ENCODE data around the gene PISD.
A peak's percentile ranks its signal among the peaks of the same experiment; 100 is the strongest.
"Not testable (repeated sequence)": the region's sequence is repeated elsewhere in the genome, so short reads cannot be mapped to it uniquely, and the experiment has no call there.

PISD gene

DNA sequence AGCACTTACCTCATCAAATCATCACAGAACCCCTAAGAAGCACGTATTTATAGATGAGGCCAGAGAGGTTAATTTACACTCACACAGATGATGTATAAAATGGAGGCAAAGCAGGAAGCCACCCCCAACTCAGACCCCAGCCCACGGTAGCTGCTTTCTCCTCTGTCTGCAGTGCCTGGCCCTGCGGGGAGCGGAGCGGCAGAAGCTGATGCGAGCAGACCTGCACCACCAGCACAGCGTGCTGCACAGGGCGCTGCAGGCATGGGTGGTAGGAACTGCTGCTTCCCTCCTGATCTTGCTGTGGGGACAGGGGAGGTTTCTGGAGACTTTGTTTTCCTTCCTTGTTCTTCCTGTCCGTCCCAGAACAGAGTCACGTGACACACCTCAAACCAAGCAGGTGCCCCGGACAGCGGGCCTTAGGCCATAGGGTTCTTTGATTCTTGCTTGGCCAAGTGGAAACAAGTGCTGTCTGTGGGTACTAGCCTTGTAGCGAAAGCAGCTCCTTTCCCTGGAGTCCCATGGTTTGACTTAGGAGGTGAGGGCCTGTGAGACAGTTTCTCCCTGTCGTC, 57.8 kb downstream of the PISD start:
- Histone ChIP-seq H3K9ac (ENCODE audit: low read length) (no peak overlapping the region), H3K36me3 (ENCODE audit: control insufficient read depth, insufficient read depth, low read length) (peaks cover 9% of the 10 kb centered on the region), H3K9me3 (ENCODE audit: control insufficient read depth, insufficient read depth, low read depth, low read length) (no peaks in the 10 kb centered on the region), H3K27me3 (ENCODE audit: control insufficient read depth, insufficient read depth, low read length) (no peaks in the 10 kb centered on the region), H3K4me1 (ENCODE audit: control insufficient read depth, insufficient read depth, low read length) (no peaks in the 10 kb centered on the region), H3K27ac (ENCODE audit: low read depth, low read length) (no peak overlapping the region), H3K4me3 (ENCODE audit: low read depth, low read length) (no peak overlapping the region)

DNA sequence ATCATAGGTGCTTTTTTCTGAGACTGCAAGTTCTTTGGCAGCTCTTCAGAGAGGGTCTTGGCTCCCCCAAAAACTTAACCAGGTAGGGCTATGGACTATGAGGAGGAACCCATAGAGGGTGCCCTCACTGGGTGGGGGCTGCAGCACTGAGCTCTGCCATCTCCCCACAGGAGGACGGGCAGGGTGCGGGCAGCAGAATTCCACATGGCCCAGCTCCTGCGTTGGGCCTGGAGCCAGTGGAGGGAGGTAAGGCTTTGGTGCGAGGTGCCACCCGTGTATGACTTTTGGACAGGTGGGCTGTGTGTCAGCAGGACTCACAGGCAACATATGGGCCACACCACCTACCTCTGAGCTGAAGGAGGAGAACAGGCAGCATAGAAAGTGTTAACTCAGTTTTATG, 58.4 kb downstream of the PISD start:
- no peaks in the 10 kb centered on the region for H3K4me1 ChIP-seq (ENCODE audit: control insufficient read depth, insufficient read depth, low read length)
- H3K36me3 ChIP-seq (ENCODE audit: control insufficient read depth, insufficient read depth, low read length), result peaks cover 9% of the 10 kb centered on the region
- H3K27me3 ChIP-seq (ENCODE audit: control insufficient read depth, insufficient read depth, low read length), result no peaks in the 10 kb centered on the region
- no peak overlapping the region for H3K4me3 ChIP-seq (ENCODE audit: low read depth, low read length)
- H3K9me3 ChIP-seq (ENCODE audit: control insufficient read depth, insufficient read depth, low read depth, low read length), result no peaks in the 10 kb centered on the region
- no peak overlapping the region for H3K9ac ChIP-seq (ENCODE audit: low read length)
- H3K27ac ChIP-seq (ENCODE audit: low read depth, low read length), result no peak overlapping the region

DNA sequence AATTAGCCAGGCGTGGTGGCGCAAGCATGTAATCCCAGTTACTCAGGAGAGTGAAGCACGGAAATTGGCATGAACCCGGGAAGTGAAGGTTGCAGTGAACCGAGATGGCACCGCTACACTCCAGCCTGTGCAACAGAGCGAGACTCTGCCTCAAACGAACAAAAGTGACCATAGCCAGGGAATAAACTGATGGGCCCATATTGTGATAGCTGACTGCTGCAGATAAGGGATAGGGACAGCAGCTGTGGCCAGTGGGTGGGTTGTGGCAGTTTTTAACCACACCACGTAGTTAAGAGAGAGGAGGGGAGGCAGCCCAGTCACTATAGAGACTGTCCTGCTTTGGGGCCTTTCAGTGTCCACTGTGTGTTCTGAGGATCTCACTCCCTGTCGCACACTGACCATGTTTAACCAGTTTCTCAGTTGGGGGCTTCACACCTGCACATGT, 58.9 kb downstream of the PISD start:
- Histone ChIP-seq H3K4me3 (ENCODE audit: low read depth, low read length) (no peak overlapping the region), H3K9me3 (ENCODE audit: control insufficient read depth, insufficient read depth, low read depth, low read length) (no peaks in the 10 kb centered on the region), H3K4me1 (ENCODE audit: control insufficient read depth, insufficient read depth, low read length) (no peaks in the 10 kb centered on the region), H3K27ac (ENCODE audit: low read depth, low read length) (no peak overlapping the region), H3K27me3 (ENCODE audit: control insufficient read depth, insufficient read depth, low read length) (no peaks in the 10 kb centered on the region), H3K36me3 (ENCODE audit: control insufficient read depth, insufficient read depth, low read length) (peaks cover 9% of the 10 kb centered on the region), H3K9ac (ENCODE audit: low read length) (no peak overlapping the region)

DNA sequence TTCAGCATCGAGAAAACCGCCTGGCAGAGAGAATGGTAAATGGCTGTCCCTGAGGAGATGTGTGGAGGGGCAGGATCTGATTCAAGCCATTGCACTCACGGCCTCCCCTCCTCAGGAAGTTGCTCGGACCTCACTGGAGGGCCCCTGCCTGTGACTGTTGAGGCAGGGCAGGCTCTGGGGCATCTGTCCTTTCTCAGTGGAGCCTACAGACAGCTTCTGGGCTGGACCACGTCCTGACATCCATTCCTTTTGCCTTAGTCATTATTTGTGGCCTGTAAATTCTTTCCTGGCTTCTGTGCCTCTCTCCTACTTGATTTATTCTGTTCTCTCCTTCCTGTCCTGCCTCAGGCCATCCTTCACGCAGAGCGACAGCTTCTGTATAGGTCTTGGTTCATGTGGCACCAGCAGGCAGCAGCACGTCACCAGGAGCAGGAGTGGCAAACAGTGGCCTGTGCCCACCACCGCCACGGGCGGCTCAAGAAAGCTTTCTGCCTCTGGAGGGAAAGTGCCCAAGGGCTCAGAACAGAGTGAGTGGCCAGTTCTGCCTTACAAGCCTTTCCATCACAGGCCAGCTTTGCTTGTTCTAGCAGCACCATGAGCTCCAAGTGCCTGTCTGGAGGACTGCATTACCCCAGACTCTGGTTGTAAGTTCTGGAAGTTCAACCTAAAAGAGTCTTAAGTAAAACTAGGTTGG, 59.6 kb downstream of the PISD start:
- no peaks in the 10 kb centered on the region for H3K4me1 ChIP-seq (ENCODE audit: control insufficient read depth, insufficient read depth, low read length)
- no peak overlapping the region for H3K9ac ChIP-seq (ENCODE audit: low read length)
- no peak overlapping the region for H3K4me3 ChIP-seq (ENCODE audit: low read depth, low read length)
- H3K27me3 ChIP-seq (ENCODE audit: control insufficient read depth, insufficient read depth, low read length), result no peaks in the 10 kb centered on the region
- no peaks in the 10 kb centered on the region for H3K9me3 ChIP-seq (ENCODE audit: control insufficient read depth, insufficient read depth, low read depth, low read length)
- H3K27ac ChIP-seq (ENCODE audit: low read depth, low read length), result peak overlapping the region; percentile 7; the same call in 1 of the 2 replicates
- peaks cover 9% of the 10 kb centered on the region for H3K36me3 ChIP-seq (ENCODE audit: control insufficient read depth, insufficient read depth, low read length)

DNA sequence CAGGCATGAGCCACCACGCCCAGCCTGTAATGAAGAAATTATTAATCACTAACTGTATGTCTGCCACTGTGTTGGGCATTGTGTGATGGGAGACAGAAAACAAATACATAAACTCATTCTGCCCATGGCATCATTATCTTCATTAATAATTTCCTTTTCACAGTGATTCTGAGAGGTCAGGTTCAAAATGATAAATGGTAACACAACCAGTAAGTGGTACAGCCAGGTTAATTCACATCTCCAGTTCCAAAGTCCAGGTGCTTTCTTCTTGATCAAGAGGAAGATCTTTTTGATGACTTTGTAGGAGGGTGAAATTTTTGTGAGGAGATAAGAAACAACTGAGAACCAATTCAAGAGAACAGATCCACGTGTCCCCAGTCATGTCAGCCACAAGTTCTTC, 66.7 kb downstream of the PISD start:
- H3K27ac ChIP-seq (ENCODE audit: low read depth, low read length), result no peak overlapping the region
- H3K36me3 ChIP-seq (ENCODE audit: control insufficient read depth, insufficient read depth, low read length), result no peaks in the 10 kb centered on the region
- no peaks in the 10 kb centered on the region for H3K4me1 ChIP-seq (ENCODE audit: control insufficient read depth, insufficient read depth, low read length)
- H3K4me3 ChIP-seq (ENCODE audit: low read depth, low read length), result no peak overlapping the region
- no peaks in the 10 kb centered on the region for H3K27me3 ChIP-seq (ENCODE audit: control insufficient read depth, insufficient read depth, low read length)
- H3K9me3 ChIP-seq (ENCODE audit: control insufficient read depth, insufficient read depth, low read depth, low read length), result 0 out of 2 replicates have a peak, but pooled peaks cover 4% of the 10 kb centered on the region
- H3K9ac ChIP-seq (ENCODE audit: low read length), result no peak overlapping the region

DNA sequence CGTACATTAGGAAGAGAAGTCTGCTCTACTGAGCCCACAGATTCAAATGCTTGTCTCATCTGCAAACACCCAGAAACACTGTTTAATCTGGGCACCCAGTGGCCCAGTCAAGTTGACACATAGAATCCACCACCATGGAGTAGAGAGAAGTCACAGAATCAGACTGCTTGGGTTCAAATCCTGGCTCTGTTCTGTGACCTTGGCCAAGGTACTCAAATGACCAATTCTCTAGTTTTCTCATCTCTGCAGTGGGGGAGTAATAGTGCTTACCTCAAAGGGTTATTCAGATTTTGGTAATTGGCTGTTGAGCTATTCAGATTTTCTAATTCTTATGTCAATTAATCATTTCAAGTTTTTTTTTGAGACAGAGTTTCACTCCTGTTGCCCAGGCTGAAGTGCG, 71.9 kb downstream of the PISD start:
- H3K9ac ChIP-seq (ENCODE audit: low read length); H3K4me3 ChIP-seq (ENCODE audit: low read depth, low read length); H3K9me3 ChIP-seq (ENCODE audit: control insufficient read depth, insufficient read depth, low read depth, low read length); H3K27me3 ChIP-seq (ENCODE audit: control insufficient read depth, insufficient read depth, low read length); H3K4me1 ChIP-seq (ENCODE audit: control insufficient read depth, insufficient read depth, low read length); H3K27ac ChIP-seq (ENCODE audit: low read depth, low read length): not testable (repeated sequence)
- H3K36me3 ChIP-seq (ENCODE audit: control insufficient read depth, insufficient read depth, low read length), result peaks cover 26% of the 10 kb centered on the region

DNA sequence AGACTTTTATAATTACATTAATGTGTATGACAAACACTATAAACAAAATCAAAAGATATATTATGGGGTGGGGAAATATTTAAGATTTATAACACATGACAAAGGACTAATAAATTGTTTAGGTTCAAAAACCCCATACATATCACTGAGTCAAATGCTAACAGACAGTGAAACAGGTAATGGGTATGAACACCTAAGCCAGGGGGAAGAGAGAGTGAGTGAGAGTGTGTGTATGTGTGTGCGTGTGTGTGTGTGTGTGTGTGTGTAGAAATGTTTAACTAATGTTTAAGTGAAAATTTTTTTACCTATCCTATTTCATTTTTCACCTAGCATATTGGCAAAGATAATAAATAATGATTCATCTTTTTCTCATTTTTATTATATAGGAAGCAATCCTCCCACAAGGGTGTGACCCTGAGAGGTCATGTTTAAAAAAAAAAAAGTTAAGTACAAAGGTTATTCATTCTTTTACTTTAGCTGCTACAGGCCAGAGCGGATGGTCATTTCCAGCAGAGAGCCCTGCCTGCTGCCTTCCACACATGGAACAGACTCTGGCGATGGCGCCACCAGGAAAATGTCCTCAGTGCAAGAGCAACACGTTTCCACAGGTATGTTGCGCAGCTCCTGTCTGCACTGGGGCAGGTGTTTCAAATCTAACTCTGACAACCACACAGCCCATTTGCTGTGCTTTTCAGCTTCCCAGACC, 72.9 kb downstream of the PISD start:
- no peaks in the 10 kb centered on the region for H3K27me3 ChIP-seq (ENCODE audit: control insufficient read depth, insufficient read depth, low read length)
- no peak overlapping the region for H3K4me3 ChIP-seq (ENCODE audit: low read depth, low read length)
- no peak overlapping the region for H3K27ac ChIP-seq (ENCODE audit: low read depth, low read length)
- H3K4me1 ChIP-seq (ENCODE audit: control insufficient read depth, insufficient read depth, low read length), result no peaks in the 10 kb centered on the region
- H3K9me3 ChIP-seq (ENCODE audit: control insufficient read depth, insufficient read depth, low read depth, low read length), result 0 out of 2 replicates have a peak, but pooled peaks cover 3% of the 10 kb centered on the region
- peaks cover 29% of the 10 kb centered on the region for H3K36me3 ChIP-seq (ENCODE audit: control insufficient read depth, insufficient read depth, low read length)
- no peak overlapping the region for H3K9ac ChIP-seq (ENCODE audit: low read length)

DNA sequence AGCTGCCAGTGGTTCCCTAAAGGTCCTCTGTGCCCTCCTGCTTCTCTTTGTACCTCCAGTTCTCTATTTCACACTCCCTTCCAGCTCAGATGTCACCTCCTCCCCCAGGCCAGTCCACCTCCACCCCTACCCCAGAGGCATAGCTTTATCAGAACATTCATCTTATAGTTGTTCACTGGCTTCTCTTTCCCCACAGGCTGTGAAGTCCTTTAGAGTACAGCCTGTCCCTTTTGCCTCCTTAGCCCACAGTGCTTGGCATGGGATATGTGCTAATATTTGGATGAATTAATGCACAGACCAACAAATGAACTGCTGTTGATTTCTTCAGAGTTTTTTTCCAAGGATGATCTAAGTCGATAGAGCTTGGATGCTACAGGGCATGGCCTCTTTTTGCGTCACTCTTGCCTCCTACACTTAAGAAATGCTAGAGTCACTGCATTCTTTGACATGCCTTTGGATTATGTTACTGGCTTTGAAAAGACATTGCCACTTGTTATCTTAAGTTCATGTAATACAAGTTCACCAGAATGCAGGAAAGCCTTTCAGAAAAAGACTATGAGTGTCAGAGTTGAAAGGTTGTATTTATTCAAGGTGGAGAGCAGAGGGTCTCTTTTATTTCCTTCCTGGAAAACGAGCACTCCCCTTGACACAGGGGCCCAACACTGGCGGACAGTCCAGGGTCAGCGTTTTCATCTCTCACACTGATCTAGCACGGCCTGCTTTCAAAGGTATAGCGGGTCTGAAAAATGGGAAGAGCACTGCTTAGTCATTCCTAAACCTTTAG, 75.7 kb downstream of the PISD start:
- Histone ChIP-seq H3K4me1 (ENCODE audit: control insufficient read depth, insufficient read depth, low read length) (no peaks in the 10 kb centered on the region), H3K27me3 (ENCODE audit: control insufficient read depth, insufficient read depth, low read length) (no peaks in the 10 kb centered on the region), H3K4me3 (ENCODE audit: low read depth, low read length) (no peak overlapping the region), H3K9ac (ENCODE audit: low read length) (no peak overlapping the region), H3K27ac (ENCODE audit: low read depth, low read length) (no peak overlapping the region), H3K9me3 (ENCODE audit: control insufficient read depth, insufficient read depth, low read depth, low read length) (no peaks in the 10 kb centered on the region), H3K36me3 (ENCODE audit: control insufficient read depth, insufficient read depth, low read length) (peaks cover 29% of the 10 kb centered on the region)

DNA sequence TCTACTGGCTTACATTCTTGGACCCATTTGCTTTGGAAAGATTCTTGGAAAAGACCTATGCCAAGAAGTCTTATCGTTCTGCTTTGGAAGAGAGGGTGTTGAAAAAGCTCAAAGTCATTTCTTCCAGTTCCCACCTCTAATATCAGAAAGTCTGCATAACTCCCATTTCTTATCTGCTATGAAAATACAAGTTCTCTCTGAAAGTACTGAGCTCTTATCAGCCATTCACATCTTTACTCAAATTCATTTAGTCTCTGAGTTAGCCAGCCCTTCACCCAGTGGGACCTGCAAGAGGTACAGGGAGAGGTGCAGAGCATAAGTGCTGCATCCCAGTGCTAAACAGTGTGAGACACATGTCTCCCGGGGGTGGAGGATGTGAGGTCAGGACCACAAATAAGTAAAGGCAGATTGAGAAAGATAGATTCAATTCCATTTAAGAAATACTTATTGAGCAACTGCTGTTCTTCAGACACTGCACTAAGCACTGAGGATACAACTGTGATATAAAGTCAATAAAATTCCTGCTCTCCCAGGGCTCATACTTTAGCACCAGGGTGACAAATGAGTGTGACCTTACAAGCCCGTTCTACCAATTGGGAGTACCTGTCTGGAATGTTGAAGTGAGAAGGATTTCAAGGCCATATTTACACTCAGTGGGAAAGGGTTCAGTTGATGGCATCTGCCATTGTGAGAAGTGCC, 76.7 kb downstream of the PISD start:
- H3K27me3 ChIP-seq (ENCODE audit: control insufficient read depth, insufficient read depth, low read length), result no peaks in the 10 kb centered on the region
- H3K4me3 ChIP-seq (ENCODE audit: low read depth, low read length), result no peak overlapping the region
- H3K9ac ChIP-seq (ENCODE audit: low read length), result no peak overlapping the region
- peaks cover 29% of the 10 kb centered on the region for H3K36me3 ChIP-seq (ENCODE audit: control insufficient read depth, insufficient read depth, low read length)
- H3K9me3 ChIP-seq (ENCODE audit: control insufficient read depth, insufficient read depth, low read depth, low read length), result no peaks in the 10 kb centered on the region
- H3K4me1 ChIP-seq (ENCODE audit: control insufficient read depth, insufficient read depth, low read length), result no peaks in the 10 kb centered on the region
- no peak overlapping the region for H3K27ac ChIP-seq (ENCODE audit: low read depth, low read length)

DNA sequence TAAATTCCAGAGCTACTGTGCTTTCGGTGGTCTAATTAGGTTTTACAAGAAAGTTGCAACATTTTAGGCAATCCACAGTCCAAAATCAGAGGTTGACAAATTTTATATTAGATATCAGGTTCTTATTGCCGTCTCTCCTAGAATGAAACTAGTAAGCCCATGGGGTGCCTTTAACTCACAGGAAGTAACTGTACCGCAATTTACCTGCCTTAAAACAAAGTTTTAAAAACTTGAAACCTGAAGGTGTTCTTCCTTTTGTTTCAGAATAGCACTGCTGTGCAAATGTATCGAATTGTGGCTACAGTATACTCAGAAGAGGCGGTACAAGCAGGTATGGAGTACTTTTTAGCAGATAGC, 77.2 kb downstream of the PISD start:
- no peak overlapping the region for H3K27ac ChIP-seq (ENCODE audit: low read depth, low read length)
- peaks cover 29% of the 10 kb centered on the region for H3K36me3 ChIP-seq (ENCODE audit: control insufficient read depth, insufficient read depth, low read length)
- no peaks in the 10 kb centered on the region for H3K9me3 ChIP-seq (ENCODE audit: control insufficient read depth, insufficient read depth, low read depth, low read length)
- H3K9ac ChIP-seq (ENCODE audit: low read length), result no peak overlapping the region
- no peaks in the 10 kb centered on the region for H3K27me3 ChIP-seq (ENCODE audit: control insufficient read depth, insufficient read depth, low read length)
- no peak overlapping the region for H3K4me3 ChIP-seq (ENCODE audit: low read depth, low read length)
- no peaks in the 10 kb centered on the region for H3K4me1 ChIP-seq (ENCODE audit: control insufficient read depth, insufficient read depth, low read length)
